Stimulated activated naive CD8-positive, alpha-beta T cell treated with anti-CD3 and anti-CD28 coated beads, Interleukin-15, amount 100 ng/mL, for 72 hours (primary cell): ENCODE results near the gene CLTRN.
A peak's percentile ranks its signal among the peaks of the same experiment; 100 is the strongest.
"Not testable (repeated sequence)": the region's sequence is repeated elsewhere in the genome, so short reads cannot be mapped to it uniquely, and the experiment has no call there.

Experiments
- ATAC-seq: fragments of 150-1000 bp; cut with Tn5 transposase; 2 replicates; pipeline ENCODE4 v1.10.0; 2021; ENCODE audit warnings: mild to moderate bottlenecking, moderate library complexity
- DNase-seq, 2 donors: peaks; one replicate each; pipeline ENCODE4 v3.0.0; 2021 to 2022
- H3K27ac Mint-ChIP-seq, 2 donors: one replicate each; pipeline ENCODE4 v1.8.0; 2022; ENCODE audit warnings: mild to moderate bottlenecking in 2 of 2, mixed read lengths in 2 of 2, moderate library complexity in 2 of 2
- H3K27me3 Mint-ChIP-seq: one replicate; pipeline ENCODE4 v1.8.0; 2022; ENCODE audit warnings: mixed read lengths
- H3K4me1 Mint-ChIP-seq: one replicate; pipeline ENCODE4 v1.8.0; 2022; ENCODE audit warnings: mild to moderate bottlenecking, mixed read lengths
- H3K4me3 Mint-ChIP-seq, 2 donors: one replicate each; pipeline ENCODE4 v1.8.0; 2022; ENCODE audit warnings: mild to moderate bottlenecking in 2 of 2, mixed read lengths in 2 of 2, moderate library complexity in 1 of 2
- H3K9me3 Mint-ChIP-seq, 2 donors: one replicate each; pipeline ENCODE4 v1.8.0; 2022; ENCODE audit warnings: mixed read lengths in 2 of 2

The CLTRN gene

DNA sequence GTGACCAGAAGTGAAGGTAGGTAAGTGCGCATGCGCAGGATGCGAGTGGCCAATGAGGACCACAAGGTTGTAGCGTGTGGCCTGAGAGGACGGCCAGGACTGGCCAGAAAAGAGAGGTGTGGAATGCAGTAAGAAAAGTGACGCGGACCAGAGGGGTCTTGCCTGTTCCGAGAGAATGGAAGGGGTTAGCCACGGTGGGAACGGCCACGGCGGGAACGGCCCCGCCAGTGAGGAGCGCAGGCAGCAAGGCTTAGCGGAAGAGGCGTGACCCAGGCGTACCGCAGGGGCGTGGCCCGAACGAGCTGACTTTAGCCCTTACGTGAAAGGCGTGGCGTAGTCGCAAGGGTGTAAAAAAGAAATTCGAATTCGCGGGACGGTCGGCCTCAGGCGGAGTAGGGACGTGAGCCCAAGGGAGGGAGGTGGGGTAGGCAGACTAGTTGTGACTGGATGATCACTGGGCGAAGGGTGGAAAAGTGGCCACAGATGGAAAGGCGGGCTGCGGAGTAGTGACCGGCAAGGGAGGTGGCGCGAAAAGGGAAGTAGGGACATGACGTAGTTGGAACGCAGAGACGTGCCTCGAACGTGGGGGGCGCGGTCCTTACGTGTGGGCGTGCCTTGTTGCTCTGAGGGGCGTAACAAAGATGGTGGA, 10.4 kb upstream of the CLTRN start:
- ATAC-seq, result peak; percentile 89
- no peak overlapping the region for H3K27ac Mint-ChIP-seq
- peaks cover 19% of the 10 kb centered on the region for H3K4me1 Mint-ChIP-seq
- H3K9me3 Mint-ChIP-seq, result no peaks in the 10 kb centered on the region
- H3K4me3 Mint-ChIP-seq, result no peak overlapping the region
- DNase-seq, result peak; percentile 84 to 86
- no peaks in the 10 kb centered on the region for H3K27me3 Mint-ChIP-seq

DNA sequence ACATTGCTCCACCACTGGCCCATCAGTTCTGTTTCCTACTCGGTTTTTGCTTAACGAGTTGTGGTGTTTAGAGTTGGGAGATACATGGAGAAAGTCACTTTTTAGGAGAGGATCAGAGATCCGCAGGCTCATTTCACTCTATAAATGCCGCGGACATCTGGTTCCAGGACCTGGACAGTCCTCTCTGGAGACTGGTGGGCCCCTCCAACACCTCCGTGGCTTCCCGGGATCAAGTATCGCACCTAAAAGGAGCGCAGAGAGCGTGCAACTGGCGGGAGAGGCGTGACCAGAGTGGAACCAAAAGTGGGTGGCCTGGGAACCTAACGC, 9.9 kb upstream of the CLTRN start:
- Mint-ChIP-seq H3K9me3 (no peaks in the 10 kb centered on the region), H3K4me1 (peaks cover 19% of the 10 kb centered on the region), H3K4me3 (no peak overlapping the region), H3K27ac (no peak overlapping the region), H3K27me3 (no peaks in the 10 kb centered on the region)
- no peak for DNase-seq
- no peak for ATAC-seq

DNA sequence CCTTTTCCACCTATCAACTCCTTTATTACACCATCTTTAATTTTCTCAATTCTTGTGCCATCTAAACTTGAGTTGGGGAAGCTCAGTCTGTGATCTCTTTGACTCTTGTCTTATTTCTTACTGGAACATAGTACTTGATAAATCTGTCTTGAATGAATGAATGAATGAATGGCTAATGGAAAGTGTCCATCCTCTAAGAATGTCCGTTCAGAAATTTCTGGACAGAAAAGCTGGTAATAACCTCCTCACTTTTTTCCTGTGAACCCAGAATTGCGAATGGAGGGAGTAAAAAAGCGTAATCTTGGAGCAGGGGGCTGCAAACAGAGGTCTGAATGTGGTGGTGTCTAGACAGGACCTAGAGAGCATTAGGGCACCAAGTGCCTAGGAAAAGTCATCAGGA, 9.4 kb upstream of the CLTRN start:
- no peaks in the 10 kb centered on the region for H3K9me3 Mint-ChIP-seq
- ATAC-seq (no peak), DNase-seq (no peak)
- no peak overlapping the region for H3K4me3 Mint-ChIP-seq
- H3K4me1 Mint-ChIP-seq, result peaks cover 19% of the 10 kb centered on the region
- H3K27me3 Mint-ChIP-seq, result no peaks in the 10 kb centered on the region
- H3K27ac Mint-ChIP-seq, result no peak overlapping the region

DNA sequence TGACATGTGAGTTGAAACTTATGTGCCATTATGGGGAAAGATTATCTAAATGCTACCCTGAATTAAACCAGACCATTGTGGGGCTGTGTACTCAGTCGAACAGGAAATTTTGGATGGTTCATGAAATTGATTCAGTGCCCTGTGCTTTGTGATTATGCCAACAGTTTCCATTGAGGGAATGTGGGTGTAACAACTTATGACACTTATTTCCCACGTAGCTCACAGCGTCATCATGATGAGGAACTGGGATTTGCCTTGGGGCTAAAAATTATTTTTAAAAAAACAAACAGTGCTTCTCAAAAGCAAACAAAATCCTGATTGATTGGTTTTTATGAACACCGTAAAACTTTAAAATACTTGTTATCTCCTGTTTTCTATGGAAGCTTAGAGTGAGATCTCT, 8.3 kb upstream of the CLTRN start:
- Mint-ChIP-seq H3K27me3 (no peaks in the 10 kb centered on the region), H3K9me3 (no peaks in the 10 kb centered on the region), H3K27ac (no peak overlapping the region), H3K4me3 (no peak overlapping the region), H3K4me1 (peaks cover 14% of the 10 kb centered on the region)
- no peak for DNase-seq
- ATAC-seq, result no peak

DNA sequence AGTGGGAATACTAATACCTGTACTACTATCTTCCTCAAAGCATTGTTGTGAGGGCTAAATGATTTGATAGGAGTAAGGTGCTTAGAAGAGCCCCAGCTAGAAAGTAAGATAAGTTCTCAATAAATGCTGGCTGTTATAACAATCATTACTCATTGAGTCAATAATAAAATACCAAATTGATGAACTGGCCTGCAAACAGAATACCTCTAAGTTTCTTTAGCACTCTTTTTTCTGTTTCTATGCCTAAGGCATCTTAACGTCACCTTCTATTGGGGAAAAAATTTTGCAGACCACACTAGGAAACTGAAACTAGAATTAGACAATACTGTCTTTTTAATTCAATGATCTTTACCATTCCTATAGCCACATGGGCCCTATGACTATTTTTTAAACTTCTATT, 1.2 kb downstream of the CLTRN start:
- no peaks in the 10 kb centered on the region for H3K4me1 Mint-ChIP-seq
- DNase-seq (no peak), ATAC-seq (no peak)
- no peaks in the 10 kb centered on the region for H3K9me3 Mint-ChIP-seq
- H3K27me3 Mint-ChIP-seq, result peaks cover 23% of the 10 kb centered on the region
- H3K4me3 Mint-ChIP-seq, result no peak overlapping the region
- no peak overlapping the region for H3K27ac Mint-ChIP-seq

DNA sequence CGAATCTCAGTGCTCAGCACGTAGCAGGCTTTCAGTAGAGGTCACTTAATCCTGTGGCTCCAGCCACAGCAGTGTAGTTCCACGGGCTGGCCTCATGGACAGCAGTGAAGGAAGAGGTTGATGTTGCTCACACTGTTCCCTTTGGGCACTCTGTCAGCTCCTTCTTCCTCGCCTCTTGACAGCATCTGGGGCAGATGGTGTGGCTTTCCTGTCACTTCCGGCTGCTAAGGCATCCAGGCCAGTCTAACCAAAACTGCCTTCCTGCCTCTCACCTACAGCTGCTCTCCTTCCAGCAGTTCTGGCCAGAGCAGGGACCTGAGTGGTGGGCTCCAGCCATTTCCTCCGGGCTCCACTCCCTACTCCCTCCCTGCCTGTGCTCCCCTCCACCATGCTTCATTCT, 9.8 kb downstream of the CLTRN start:
- H3K27ac Mint-ChIP-seq, ATAC-seq: not testable (repeated sequence)

DNA sequence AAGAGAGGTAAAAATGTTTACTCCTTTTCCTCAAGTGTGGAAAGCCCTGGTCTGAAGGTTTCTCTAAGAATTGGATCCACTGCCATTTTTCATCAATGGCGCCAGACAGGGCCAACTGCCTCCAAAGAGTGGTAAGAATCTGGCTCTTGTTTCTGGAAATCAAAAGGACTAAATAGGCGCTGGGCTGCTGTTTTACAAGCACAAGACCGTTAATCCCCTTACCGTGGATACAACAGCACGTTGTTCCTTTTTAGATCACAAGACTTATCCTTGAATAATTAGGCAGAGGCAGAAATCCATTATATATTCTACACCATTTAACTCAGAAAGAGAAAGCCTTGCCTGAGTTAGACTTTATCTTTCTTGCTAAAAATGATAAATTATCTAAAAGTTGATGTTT, 10.6 kb downstream of the CLTRN start:
- H3K4me1 Mint-ChIP-seq, result no peaks in the 10 kb centered on the region
- ATAC-seq (no peak), DNase-seq (no peak)
- no peak overlapping the region for H3K4me3 Mint-ChIP-seq
- H3K27me3 Mint-ChIP-seq, result peaks cover 7% of the 10 kb centered on the region
- no peaks in the 10 kb centered on the region for H3K9me3 Mint-ChIP-seq
- H3K27ac Mint-ChIP-seq, result no peak overlapping the region

More for the DNA sequence above, 9.8 kb downstream of the CLTRN start:
- not testable (repeated sequence) for H3K4me1 Mint-ChIP-seq, H3K4me3 Mint-ChIP-seq, DNase-seq, H3K9me3 Mint-ChIP-seq
- H3K27me3 Mint-ChIP-seq, result peaks cover 15% of the 10 kb centered on the region

DNA sequence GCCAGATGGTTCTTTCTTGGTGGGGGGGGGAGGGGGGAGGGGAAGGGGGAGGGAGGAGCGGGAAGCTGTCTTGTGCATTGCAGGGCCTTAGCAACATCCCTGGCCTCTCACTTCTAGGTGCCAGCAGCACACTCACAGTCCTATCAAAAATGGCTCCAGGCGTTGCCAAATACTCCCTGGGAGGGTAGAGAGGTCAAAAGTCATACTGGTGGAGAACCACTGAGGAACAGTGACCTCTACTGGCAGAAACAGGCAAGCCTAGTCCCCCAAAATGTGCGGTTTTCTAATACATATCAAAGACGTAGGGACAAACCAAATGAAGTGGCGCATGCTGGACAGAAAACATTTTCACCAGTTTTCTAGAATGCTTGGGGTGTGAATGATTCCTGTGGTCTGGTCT, 17.1 kb downstream of the CLTRN start:
- not testable (repeated sequence) for H3K4me3 Mint-ChIP-seq, H3K27me3 Mint-ChIP-seq, H3K27ac Mint-ChIP-seq, H3K9me3 Mint-ChIP-seq, DNase-seq, H3K4me1 Mint-ChIP-seq
- peak; percentile 63 for ATAC-seq

DNA sequence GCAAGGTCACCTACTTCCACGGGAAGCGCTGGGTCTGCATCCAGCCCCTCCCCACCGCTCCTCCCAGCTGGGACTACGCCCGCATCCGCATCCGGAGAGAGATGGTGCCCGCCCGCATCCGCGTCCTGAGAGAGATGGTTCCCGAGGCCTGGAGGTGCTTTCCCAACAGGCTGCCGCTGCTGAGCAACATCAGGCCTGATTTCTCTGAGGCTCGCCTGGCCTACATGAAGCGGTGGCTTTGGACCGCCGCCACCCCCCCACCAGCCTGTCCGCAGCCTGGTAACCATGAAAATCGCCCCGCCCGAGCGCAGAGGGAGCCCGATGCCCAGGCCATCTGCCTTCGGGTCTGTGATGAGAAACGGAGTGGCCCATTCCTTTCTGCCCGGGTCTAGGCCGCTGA, 18.1 kb downstream of the CLTRN start:
- no peaks in the 10 kb centered on the region for H3K9me3 Mint-ChIP-seq
- H3K4me1 Mint-ChIP-seq, result peaks cover 6% of the 10 kb centered on the region
- no peak overlapping the region for H3K27ac Mint-ChIP-seq
- H3K4me3 Mint-ChIP-seq, result no peak overlapping the region
- H3K27me3 Mint-ChIP-seq, result no peaks in the 10 kb centered on the region
- DNase-seq (no peak), ATAC-seq (no peak)

DNA sequence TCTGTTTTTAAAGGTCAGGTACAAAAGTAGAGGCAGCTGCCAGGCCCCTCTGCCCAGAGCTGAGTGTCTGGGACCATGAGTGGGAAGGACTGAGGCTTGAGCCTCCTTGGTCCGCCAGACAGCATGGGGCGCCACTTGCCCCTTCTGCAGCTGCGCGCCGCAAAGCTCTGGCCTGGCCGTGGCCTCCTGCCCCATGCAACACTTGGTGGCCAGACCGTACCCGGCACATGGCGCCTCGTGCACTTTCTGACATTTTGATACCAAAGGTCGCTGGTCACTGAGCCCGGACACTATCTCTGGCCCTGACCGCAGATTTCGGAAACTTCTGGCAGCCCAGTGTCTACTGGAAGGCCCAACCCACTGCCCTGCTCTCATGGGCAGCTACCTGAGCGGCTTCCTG, 18.6 kb downstream of the CLTRN start:
- Mint-ChIP-seq H3K4me1 (peaks cover 6% of the 10 kb centered on the region), H3K27ac (no peak overlapping the region), H3K27me3 (no peaks in the 10 kb centered on the region), H3K4me3 (no peak overlapping the region), H3K9me3 (no peaks in the 10 kb centered on the region)
- DNase-seq, result no peak
- ATAC-seq, result no peak

DNA sequence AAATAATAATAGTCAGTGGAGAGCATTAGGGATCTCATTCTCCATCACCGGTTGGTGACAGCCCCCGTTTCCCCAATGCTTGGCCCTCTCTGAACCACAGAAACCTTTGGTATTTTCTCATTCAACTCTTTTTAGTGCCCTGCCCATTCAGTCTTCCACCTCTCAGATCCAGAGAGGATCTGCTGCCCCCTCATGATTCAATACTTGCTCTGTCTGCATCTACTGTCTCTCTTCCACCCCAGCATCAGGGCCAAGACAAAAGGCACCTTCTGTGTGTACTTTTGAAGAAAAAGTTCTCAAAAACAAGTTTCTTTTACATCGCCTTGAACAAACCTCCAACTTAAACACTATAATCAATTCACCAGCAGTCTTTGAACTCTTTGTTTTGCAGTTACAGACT, 19.3 kb downstream of the CLTRN start:
- peaks cover 6% of the 10 kb centered on the region for H3K4me1 Mint-ChIP-seq
- no peaks in the 10 kb centered on the region for H3K9me3 Mint-ChIP-seq
- no peak overlapping the region for H3K27ac Mint-ChIP-seq
- ATAC-seq (no peak), DNase-seq (no peak)
- H3K4me3 Mint-ChIP-seq, result no peak overlapping the region
- H3K27me3 Mint-ChIP-seq, result no peaks in the 10 kb centered on the region

DNA sequence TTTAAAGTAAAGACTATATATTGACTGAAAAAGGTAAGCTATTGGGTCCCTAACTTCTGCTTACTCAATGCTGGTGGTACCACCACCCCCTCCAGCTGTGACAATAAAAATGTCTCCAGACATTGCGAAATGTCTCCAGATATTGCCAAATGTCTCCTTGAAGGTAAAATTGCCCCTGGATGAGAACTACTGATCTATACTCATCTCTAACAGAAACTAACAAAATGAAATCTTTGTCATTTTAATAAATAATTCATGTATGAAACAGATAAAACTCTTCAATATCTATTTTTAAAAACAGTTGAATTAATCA, 20.1 kb downstream of the CLTRN start:
- no peaks in the 10 kb centered on the region for H3K27me3 Mint-ChIP-seq
- H3K9me3 Mint-ChIP-seq, result no peaks in the 10 kb centered on the region

DNA sequence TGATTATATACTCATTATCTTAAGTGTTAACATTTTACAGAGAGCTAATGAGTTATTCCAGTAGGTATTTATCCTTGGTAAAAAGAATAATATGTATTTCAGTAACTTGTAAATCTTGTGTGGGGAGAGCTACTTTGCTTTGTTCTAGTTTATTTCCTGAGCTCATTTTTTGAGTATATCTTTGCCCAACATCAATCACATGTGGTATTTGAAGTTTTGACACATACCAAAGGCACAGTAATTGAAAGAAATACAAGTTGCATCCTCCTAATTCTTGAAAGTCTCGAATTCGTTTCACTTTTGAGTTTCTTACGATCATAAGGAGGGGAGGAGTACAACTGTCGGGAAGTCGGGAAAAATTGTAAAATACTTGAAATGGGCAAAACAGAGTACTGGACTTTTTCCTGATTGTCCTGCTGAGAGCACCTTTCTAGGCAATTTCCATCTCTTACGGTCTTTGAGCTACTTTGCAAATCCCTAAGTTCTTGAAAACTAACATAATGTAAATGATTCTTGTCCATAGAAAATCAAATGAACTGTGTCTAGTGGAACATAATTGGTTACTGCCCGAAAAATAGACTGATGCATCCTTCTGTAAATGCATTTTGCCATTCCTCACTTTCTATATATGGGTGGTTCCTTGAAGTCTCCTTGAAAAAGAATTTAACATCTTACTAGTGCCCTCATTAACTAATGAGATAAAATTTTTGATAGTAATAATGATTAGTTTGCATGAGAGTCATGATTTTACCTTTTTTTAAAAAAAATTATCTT, 20.6 kb downstream of the CLTRN start:
- ATAC-seq, result no peak
- Mint-ChIP-seq H3K4me3 (peak overlapping the region in 1 of 2 donors; percentile 2), H3K27me3 (no peaks in the 10 kb centered on the region), H3K4me1 (peaks cover 6% of the 10 kb centered on the region), H3K27ac (peak overlapping the region in 1 of 2 donors; percentile 31), H3K9me3 (no peaks in the 10 kb centered on the region)
- no peak for DNase-seq

More for the DNA sequence above, 20.1 kb downstream of the CLTRN start:
- Mint-ChIP-seq H3K4me3 (no peak overlapping the region), H3K27ac (no peak overlapping the region), H3K4me1 (peaks cover 6% of the 10 kb centered on the region)
- no peak for DNase-seq
- ATAC-seq, result no peak

DNA sequence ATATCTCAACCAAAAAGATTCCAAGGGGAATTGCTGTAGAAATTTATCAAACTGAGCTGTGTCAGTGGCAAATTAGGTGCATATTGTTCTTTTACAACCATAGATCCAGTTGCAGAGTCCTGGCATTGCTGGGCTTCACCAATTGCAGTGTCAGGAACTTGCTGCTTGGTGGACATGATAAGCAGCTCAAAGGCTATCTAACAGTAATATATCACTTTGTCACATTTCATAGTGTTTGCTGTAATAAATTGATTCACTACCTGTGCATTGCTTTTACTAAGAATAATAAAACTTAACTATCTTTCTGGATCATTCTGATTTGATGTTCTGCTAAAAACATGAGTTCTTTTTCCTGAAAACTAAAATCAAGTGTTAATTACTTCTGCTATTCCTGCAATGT, 33.0 kb downstream of the CLTRN start:
- Mint-ChIP-seq H3K27ac (no peak overlapping the region), H3K9me3 (no peaks in the 10 kb centered on the region), H3K4me1 (no peaks in the 10 kb centered on the region), H3K4me3 (no peak overlapping the region), H3K27me3 (peaks cover 7% of the 10 kb centered on the region)
- no peak for DNase-seq
- no peak for ATAC-seq

DNA sequence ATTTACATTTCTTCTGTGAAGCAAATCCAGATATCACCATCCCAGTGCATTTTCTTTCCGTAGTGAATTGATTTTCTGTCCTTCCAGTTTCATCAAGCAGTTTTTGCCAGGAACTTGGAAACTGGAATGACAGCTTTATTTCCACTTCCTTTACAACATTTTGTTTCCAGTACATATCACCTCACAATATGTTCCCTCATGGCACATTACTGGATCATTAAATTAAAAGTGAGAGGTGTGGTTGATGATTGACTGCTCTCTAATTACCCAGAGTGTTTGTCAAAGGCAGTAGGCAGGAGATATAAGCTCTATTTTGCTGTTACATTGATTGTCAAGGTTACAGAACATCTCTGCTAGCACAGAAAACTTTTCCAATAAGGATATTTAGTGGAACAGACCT, 41.6 kb downstream of the CLTRN start:
- DNase-seq (no peak), ATAC-seq (no peak)
- Mint-ChIP-seq H3K27me3 (no peaks in the 10 kb centered on the region), H3K9me3 (no peaks in the 10 kb centered on the region), H3K4me1 (no peaks in the 10 kb centered on the region), H3K4me3 (no peak overlapping the region), H3K27ac (no peak overlapping the region)

DNA sequence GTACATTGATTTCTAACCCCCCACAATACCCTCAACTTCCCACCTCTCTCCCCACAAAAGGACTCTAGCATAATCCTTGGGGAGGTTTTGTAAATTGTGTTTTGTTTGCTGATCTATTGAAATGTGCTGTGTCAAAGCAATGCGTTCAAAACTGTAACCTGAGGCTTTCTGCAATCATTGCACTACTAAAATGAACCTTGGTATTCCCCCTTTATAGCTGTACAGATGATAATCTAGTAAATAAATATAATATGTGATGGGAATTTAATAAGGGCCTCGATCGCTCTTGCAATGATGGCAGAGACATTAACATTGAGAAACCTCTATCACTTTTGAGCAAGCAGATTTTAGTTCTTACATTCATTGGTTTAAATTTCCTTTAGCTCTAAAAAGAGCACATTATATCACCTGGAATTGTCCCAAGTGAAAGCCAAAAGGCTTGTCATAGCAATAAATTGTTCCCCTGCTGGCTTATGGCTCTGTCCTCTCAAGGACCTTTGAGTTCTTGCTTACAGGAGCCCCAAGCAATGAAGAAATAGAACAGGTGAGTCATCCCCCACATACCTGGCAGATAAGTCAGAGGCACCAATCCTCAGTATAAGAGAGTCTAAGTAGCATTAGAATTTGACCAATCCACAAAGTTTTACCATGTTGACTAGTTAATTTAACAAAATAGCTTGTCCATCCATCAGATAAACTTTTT, 45.4 kb downstream of the CLTRN start:
- Mint-ChIP-seq H3K9me3 (no peaks in the 10 kb centered on the region), H3K4me1 (no peaks in the 10 kb centered on the region), H3K27ac (no peak overlapping the region), H3K4me3 (no peak overlapping the region), H3K27me3 (no peaks in the 10 kb centered on the region)
- no peak for ATAC-seq
- no peak for DNase-seq
